SU-DHL-6 (cell line): ENCODE results near the gene HJURP.

ENCODE experiments used
- H2AFZ ChIP-seq: fragments of 200-600 bp; sonication (generic); 2 replicates; pipeline ENCODE4 v1.6.1; 2014; ENCODE audit warnings: low read depth, mild to moderate bottlenecking, moderate library complexity, mixed read lengths, antibody characterized with exemption, low read length; ENCODE audit not compliant: severe bottlenecking
- H3F3A ChIP-seq: fragments of 200-600 bp; shearing (Covaris generic); 2 replicates; pipeline ENCODE4 v1.6.0; 2016; ENCODE audit warnings: antibody characterized with exemption, mild to moderate bottlenecking; ENCODE audit not compliant: insufficient read depth
- H3K27ac ChIP-seq: fragments of 200-600 bp; sonication (generic); 2 replicates; pipeline ENCODE4 v1.5.1; 2016; ENCODE audit warnings: low read depth, mild to moderate bottlenecking, low read length, moderate library complexity, mixed read lengths
- H3K27me3 ChIP-seq: fragments of 200-600 bp; sonication (generic), shearing (Covaris generic); 2 replicates; pipeline ENCODE4 v1.6.0; 2014; ENCODE audit warnings: mild to moderate bottlenecking, low read length
- H3K36me3 ChIP-seq: fragments of 200-600 bp; sonication (generic); 2 replicates; pipeline ENCODE4 v1.6.1; 2014; ENCODE audit warnings: mild to moderate bottlenecking, low read length, mixed read lengths
- H3K4me2 ChIP-seq: fragments of 300-600, 200-600 bp; shearing (Covaris generic), sonication (generic); 2 replicates; pipeline ENCODE4 v1.6.0; 2014; ENCODE audit warnings: low read length, low read depth, mild to moderate bottlenecking; ENCODE audit not compliant: poor library complexity, severe bottlenecking
- H3K4me3 ChIP-seq: fragments of 200-600 bp; sonication (generic); 2 replicates; pipeline ENCODE4 v1.5.1; 2014; ENCODE audit warnings: antibody characterized with exemption, low read length, mild to moderate bottlenecking, mixed read lengths; ENCODE audit not compliant: insufficient read depth, poor library complexity, severe bottlenecking
- H3K79me2 ChIP-seq: fragments of 200-600 bp; sonication (generic); 2 replicates; pipeline ENCODE4 v1.6.1; 2014; ENCODE audit warnings: mild to moderate bottlenecking, low read length, moderate library complexity; ENCODE audit not compliant: insufficient read depth
- H3K9ac ChIP-seq: fragments of 200-600 bp; sonication (generic); 2 replicates; pipeline ENCODE4 v1.7.0; 2014; ENCODE audit warnings: mild to moderate bottlenecking, low read length
- H3K9me2 ChIP-seq: fragments of 200-600 bp; sonication (generic); replicated peaks from 2 replicates; pipeline ENCODE4 v1.6.1; 2014; ENCODE audit warnings: low read length; ENCODE audit not compliant: insufficient read depth
- H3K9me3 ChIP-seq: fragments of 200-600 bp; sonication (generic); 2 replicates; pipeline ENCODE4 v1.6.1; 2014; ENCODE audit warnings: low read length, mixed read lengths; ENCODE audit not compliant: insufficient read depth
- H4K20me1 ChIP-seq: fragments of 200-600 bp; sonication (generic); 2 replicates; pipeline ENCODE4 v1.6.1; 2014; ENCODE audit warnings: low read depth, mild to moderate bottlenecking, antibody characterized with exemption, low read length, moderate library complexity, mixed read lengths
- CTCF ChIP-seq: fragments of 200-600 bp; sonication (generic); IDR thresholded peaks from one replicate; pipeline ENCODE4 v1.5.1; 2017; ENCODE audit warnings: antibody characterized with exemption, mild to moderate bottlenecking, low read length, moderate library complexity; ENCODE audit not compliant: insufficient read depth, poor library complexity, severe bottlenecking
- EZH2phosphoT487 ChIP-seq: fragments of 200-600 bp; sonication (generic), shearing (Covaris generic); conservative IDR thresholded peaks from 2 replicates; pipeline ENCODE4 v1.6.1; 2018; ENCODE audit warnings: mild to moderate bottlenecking, antibody characterized with exemption, low read length, moderate library complexity, mixed read lengths

Gene HJURP

GRCh38 chr2:233862261-233862768 lies 8.0 kb upstream of the HJURP start:
- H3K9me2 ChIP-seq = no peaks in the 10 kb centered on the region
- H2AFZ ChIP-seq = no peak overlapping the region
- H3K4me2 ChIP-seq = no peak overlapping the region
- H3K9me3 ChIP-seq = no peaks in the 10 kb centered on the region
- no peaks in the 10 kb centered on the region for H3K36me3 ChIP-seq
- no peaks in the 10 kb centered on the region for H3K27me3 ChIP-seq
- H3F3A ChIP-seq = no peaks in the 10 kb centered on the region
- no peak overlapping the region for H3K9ac ChIP-seq
- no peak overlapping the region for H3K27ac ChIP-seq
- H3K4me3 ChIP-seq = no peak overlapping the region
- H4K20me1 ChIP-seq = no peaks in the 10 kb centered on the region
- no peak for TF ChIP-seq CTCF
- no peak for TF ChIP-seq EZH2phosphoT487
- no peaks in the 10 kb centered on the region for H3K79me2 ChIP-seq

- no peaks in the 10 kb centered on the region for H4K20me1 ChIP-seq
- no peak for TF ChIP-seq CTCF
- no peak for TF ChIP-seq EZH2phosphoT487
- no peak overlapping the region for H3K27ac ChIP-seq
- H3K27me3 ChIP-seq = no peaks in the 10 kb centered on the region
- peaks cover 10% of the 10 kb centered on the region for H3K79me2 ChIP-seq
- no peaks in the 10 kb centered on the region for H3K9me2 ChIP-seq
- no peaks in the 10 kb centered on the region; the same call in 1 of the 2 replicates for H3K36me3 ChIP-seq
- no peak overlapping the region for H3K4me2 ChIP-seq
- no peaks in the 10 kb centered on the region for H3K9me3 ChIP-seq
- H2AFZ ChIP-seq = no peak overlapping the region
- no peaks in the 10 kb centered on the region for H3F3A ChIP-seq
- no peak overlapping the region for H3K9ac ChIP-seq
- no peak overlapping the region for H3K4me3 ChIP-seq
Measured at GRCh38 chr2:233858331-233858730, 4.0 kb upstream of the HJURP start.

GRCh38 chr2:233857511-233858141 lies 3.3 kb upstream of the HJURP start:
- Histone ChIP-seq H3K9me2 (no peaks in the 10 kb centered on the region), H3K36me3 (peaks cover 3% of the 10 kb centered on the region; the same call in 1 of the 2 replicates), H3K27ac (no peak overlapping the region), H3K4me2 (no peak overlapping the region), H3K27me3 (no peaks in the 10 kb centered on the region), H2AFZ (peak overlapping the region; percentile 47), H3F3A (no peaks in the 10 kb centered on the region), H3K9ac (no peak overlapping the region), H3K4me3 (no peak overlapping the region), H3K79me2 (peaks cover 17% of the 10 kb centered on the region), H4K20me1 (no peaks in the 10 kb centered on the region), H3K9me3 (no peaks in the 10 kb centered on the region)
- TF ChIP-seq CTCF (peak; percentile 91), EZH2phosphoT487 (no peak)
